NCI-H2227 (cell line): ENCODE measurements around the gene IL4.
"Not testable (repeated sequence)": the region's sequence is repeated elsewhere in the genome, so short reads cannot be mapped to it uniquely, and the experiment has no call there.

Experiments used
- DNase-seq: peaks from one replicate; lab custom pipeline; 2025; ENCODE audit not compliant: unreplicated experiment; lab: John Stamatoyannopoulos, UW

Gene IL4

DNA sequence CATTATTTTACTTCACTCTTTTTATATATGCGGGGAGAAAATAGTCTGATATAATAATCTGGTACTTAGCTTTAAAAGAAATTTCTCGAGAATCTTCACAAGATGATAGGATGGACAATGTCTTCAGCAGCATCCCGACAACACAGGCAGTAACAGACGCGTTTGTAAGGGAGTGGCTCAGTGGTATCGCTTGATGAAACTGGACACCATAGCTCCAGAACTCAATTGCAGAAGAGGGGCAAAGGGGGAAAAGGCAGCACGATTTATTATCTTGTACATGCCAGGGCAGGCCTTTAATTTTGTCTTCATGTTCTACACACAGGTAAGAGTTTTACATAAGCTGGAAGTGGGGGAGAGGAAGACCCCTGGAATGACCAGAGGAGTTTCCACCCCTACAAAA, 15.7 kb downstream of the IL4 start:
- DNase-seq, result no peak

DNA sequence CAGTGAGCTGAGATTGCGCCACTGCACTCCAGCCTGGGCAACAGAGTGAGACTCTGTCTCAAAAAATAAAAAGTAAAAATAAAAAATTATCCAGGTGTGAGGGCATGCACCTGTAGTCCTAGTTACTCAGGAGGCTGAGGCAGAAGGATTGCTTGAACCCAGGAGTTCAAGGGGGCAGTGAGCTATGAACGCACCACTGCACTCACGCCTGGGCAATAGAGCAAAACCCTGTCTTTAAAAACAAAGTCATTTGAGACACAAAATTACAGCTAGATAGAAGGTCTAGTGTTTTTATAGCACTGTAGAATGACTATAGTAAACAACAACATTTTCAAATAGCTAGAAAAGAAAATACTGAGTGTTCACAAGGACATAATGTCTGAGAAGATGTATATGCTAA, 16.4 kb downstream of the IL4 start:
- DNase-seq, result no peak

DNA sequence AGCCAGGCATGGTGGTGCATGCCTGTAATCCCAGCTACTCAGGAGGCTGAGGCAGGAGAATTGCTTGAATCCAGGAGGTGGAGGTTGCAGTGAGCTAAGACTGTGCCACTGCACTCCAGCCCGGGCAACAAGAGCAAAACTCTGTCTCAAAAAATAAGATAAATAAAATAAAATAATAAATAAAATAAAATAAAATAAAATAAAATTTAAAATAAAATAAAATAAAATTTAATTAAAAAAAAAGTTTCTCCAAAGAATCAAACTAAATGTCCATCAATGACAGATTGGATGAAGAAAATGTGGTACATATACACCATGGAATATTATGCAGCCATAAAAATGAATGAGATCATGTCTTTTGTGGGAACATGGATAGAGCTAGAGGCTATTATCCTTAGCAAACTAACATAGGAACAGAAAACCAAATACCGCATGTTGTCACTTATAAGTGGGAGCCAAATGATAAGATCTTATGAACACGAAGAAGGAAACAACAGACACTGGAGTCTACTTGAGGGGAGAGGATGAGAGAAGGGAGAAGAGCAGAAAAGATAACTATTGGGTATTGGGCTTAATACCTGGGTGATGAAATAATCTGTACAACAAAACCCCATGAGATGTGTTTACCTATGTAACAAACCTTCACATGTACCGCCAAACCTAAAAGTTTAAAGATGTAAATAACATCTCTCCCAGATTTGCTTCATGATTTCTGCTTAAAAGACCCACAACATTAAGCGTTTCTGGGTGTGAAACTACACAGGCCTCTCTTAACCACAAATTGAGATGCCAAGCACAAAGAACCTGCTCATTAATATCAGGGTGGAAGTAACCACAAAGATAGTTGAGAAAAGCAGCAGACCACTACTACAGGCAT, 18.2 kb downstream of the IL4 start:
- DNase-seq, result not testable (repeated sequence)

DNA sequence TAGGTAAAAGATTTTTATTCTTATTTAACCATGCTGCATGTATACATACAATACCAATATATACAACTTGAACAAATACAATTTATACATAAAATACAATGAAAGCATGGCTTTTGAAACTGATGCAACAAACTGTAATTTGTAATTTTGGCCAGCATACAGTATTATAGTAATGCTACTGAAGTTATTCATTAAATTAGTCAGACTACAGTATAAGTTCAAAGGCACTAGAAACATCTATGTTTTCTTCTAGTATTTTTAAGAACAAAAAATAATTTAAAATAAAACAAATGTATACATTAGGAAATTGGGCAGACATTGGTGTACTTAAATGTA, 18.8 kb downstream of the IL4 start:
- DNase-seq, result no peak

DNA sequence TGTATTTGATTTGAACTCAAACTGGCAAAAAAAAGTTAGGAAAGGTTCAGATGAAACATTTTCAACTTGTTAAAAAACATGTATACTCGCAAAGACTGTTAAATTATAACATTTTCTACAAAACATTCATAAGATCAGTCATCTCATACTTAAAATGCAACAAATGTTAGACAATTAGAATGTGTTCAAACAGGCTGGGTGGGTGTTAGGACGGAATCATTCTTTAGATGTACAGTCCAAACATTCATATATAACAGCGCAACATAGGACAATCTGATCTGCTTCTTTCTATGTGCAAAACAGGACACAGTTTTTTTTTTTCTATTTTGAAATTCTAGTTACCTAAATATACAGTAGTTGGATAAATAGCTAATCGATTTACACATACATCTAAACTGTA, 22.2 kb downstream of the IL4 start:
- no peak for DNase-seq

DNA sequence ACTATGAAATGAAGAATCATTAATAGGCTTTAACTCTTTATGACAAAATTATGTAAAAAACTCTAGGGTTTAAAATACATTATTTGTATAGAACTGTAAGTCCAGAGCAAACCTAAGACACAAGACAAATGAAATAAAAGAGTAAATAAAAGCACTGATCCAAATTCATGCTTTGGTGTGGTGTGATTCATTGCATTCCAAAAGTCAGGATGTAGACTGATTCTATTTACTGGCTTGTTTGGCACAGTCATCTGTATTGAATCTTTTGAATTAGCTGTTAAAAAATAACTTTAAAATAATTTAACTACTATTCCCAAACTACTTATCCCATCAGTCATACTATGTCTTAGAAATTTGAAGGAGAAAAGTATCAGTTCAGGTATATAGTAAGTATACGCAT, 31.1 kb downstream of the IL4 start:
- DNase-seq, result no peak

DNA sequence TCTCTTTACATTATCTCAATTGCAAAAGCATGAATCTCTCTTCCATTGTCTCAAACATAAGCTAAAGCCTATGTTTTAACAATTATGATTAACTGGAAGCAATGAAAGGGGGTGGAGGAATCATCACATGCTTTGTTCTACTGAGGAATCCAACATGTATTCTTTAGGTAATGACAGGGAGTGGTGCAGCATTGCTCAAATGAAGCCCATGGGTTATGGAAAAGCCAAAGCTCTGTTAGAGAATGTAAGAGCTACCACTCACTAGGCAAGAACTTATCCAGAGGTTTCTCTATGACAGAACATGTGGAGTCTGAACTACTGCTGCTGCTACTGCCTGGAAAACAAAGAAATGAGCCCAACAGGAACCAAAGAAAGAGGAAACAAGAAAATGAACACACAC, 34.9 kb downstream of the IL4 start:
- DNase-seq, result no peak

DNA sequence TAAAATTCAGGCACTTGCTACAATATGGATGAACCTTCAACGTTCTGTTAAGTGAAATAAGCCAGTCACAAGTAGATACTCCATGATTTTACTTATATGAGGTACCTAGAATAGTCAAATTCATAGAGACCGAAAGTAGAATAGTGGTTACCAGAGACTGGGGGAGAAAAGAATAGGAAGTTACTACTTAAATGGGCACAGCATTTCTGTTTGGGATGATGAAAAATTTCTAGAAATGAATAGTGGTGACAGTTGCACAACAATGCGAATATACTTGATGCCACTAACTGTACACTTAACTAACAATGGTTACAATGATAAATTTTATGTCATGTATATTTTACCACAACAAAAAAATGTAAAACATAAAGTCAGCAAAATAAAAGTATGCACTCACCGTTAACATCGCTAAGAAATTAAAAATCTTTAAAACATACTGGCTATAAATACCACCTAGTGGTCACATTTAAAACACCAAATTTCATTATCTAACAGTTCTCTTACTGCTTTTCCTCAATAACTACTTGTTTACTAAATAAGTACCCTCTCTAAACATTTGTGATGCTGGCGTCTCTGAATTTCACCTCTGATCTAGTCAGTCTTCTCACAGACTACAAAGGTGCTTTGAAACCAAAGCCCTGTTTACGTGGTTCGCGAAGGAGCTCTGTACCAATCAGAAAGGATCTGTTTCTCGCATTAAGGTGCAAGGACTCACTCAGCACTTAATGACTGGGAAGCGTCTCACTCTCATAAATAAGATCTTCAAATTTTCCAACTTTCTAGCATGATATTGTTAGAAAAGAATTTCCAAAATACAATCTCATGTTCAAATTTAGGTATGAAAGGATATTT, 40.9 kb downstream of the IL4 start:
- no peak for DNase-seq

DNA sequence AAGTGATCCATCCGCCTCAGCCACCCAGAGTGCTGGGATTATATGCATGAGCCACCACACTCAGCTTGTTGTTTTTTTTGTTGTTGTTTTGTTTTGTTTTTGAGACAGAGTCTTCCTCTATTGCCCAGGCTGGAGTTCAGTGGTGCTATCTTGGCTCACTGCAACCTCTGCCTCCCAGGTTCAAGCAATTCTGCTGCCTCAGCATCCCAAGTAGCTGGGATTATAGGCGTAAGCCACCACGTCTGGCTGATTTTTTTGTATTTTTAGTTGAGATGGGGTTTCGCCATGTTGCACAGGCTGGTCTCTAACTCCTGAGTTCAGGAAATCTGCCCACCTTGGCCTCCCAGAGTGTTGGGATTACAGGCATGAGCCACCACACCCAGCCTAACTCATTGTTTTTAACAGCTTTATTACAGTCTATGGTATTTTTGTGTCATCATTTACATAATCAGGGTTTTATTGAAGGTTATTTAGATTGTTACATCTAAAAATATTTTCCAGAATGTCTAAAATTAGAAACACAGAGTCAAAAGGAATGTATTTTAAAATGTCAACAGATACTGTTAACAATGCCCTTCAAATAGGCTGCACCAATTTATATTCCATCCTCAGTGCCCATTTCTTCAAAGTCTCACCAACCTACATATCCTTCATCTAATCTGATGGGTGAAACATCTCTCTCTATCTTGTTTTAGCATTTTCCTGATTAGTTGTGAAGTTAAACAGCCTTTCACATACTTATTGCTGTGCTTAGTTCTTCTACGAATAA, 44.9 kb downstream of the IL4 start:
- no peak for DNase-seq

DNA sequence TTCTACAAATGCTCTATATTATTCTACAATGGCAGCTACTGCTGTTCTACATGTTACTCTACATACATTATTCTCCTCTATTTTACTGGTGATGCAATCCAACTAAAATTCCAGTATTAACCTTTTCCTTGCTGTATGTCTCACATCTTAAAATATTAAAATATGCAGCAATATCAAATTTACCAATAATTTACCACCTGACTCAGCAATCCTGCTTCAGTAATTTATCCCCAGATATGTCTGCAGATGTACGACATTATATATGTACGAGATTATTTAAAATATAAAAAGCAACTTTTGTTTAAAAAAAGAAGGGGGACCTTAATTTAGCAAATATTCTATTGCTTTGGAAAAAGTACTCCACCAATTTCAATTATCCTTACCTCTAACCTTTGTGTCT, 52.0 kb downstream of the IL4 start:
- DNase-seq, result no peak

DNA sequence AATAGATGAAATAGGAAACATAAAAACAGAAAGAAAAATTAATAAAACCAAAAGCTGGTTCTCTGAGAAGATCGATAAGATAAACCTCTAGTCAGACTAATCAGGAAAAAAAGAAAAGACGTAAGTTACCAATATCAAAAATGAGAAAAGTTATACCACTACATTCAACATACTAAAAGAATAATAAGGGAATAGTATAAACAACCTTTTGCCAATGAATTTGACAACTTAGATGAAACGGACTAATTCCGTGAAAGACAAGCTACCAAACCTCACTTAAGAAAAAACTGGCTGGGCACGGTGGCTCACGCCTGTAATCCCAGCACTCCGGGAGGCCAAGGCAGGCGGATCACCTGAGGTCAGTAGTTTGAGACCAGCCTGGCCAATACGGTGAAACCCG, 56.1 kb downstream of the IL4 start:
- no peak for DNase-seq
